GM21717 (cell line): Measurements from ENCODE around the gene MT1M.
A peak's percentile ranks its signal among the peaks of the same experiment; 100 is the strongest.

Experiments used
- ATAC-seq: cut with Tn5 transposase; IDR thresholded peaks from one replicate; pipeline ENCODE4 v1.9.1; 2021; ENCODE audit warnings: mild to moderate bottlenecking, moderate library complexity; ENCODE audit not compliant: unreplicated experiment

Gene MT1M

DNA sequence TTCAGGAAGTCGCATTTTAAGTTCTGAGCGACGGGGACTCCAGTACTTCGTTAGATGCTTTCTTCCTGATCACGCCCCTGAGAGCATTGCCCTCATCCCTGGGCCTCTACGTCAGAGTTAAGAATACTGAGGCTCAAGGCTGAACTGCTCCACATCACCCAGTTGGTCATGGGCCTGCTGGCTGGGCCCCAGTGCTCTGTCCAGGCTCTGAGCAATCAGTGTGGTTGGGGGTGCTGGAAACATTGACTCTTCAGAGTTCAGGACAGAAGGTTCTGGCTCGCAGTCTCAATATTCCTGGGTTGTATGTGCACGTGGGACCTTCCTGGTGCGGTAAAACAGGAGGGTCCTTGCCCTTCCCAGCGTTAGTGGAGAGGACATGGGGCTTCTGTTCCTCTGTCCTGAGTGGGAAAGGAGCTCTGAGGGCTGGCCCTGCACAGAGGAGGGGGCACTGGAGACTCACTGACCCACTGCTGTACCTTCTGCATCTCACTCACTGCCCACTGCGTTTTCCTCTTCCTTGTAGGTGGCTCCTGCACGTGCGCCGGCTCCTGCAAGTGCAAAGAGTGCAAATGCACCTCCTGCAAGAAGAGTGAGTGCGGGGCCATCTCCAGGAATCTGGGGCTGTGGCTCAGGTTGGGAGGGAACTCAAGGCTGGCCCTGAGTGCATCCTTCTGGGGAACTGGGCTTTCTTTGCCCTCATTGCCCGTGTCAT lies 6.4 kb upstream of the MT1M start:
- no peak for ATAC-seq

DNA sequence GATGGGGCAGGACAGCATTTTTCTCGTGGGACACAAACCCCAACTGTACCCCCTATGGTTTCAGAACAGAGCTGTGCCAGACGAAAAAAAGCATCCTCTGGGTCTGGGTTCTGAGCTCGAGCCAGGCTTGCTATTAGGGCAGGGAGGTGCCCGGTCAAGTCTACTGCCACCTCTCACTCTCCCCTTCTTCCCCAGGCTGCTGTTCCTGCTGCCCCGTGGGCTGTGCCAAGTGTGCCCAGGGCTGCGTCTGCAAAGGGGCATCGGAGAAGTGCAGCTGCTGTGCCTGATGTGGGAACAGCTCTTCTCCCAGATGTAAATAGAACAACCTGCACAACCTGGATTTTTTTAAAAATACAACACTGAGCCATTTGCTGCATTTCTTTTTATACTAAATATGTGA lies 5.8 kb upstream of the MT1M start:
- no peak for ATAC-seq

DNA sequence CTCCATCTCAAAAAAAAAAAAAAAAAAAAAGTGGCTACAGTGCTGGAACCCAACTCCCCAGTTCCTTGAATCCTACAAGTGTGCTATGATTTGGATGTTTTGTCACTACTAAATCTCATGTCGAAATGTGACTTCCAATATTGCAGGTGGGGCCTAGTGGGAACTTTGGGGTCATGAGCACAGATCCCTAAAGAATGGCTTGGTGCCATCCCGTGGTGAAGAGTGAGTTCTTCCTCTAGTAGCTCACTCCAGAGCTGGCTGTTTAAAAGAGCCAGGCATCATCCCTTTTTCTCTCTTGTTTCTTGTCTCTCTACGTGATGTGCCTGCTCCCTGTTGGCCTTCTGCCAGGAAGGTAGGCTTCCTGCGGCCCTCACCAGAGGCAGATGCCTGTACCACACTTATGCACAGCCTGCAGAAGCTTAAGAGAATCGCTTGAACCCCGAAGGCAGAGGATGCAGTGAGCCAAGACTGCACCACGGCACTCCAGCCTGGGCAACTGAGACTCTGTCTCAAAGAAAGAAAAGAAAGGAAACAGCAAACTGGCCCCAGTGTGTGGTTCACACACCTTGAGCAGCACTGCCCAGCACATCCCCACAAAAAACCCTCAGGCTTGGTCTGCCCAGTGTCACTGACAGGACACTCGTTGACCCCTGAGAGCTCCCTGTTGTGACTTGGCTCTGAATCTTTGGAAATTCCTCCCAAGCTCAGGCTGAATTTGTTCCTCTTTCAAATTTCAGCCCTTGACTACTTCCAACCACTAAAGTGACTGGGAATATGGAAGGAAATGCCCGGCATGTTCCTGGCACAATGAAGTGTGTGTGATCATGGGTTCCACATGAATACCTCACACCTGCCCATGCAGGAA lies 3.7 kb upstream of the MT1M start:
- ATAC-seq = no peak

DNA sequence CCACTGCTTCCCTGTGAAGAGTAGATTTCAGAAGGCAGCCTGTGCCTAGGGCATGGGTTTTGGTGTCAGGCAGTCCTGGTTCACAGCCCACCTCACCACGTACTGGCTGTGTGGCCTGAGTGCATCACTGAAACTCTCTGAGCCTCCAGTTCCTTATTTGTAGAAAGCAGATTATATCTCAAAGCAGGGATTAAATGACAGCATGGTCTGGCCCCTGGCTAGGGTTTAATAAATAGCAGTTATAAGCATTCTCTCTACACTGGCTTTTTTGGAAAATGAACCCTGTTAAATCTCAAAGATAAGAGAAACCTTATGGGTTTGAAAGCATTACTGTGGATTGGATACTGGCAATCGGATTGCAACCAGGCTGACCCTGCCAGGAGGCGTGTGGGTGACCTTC lies 2.9 kb upstream of the MT1M start:
- ATAC-seq = no peak

DNA sequence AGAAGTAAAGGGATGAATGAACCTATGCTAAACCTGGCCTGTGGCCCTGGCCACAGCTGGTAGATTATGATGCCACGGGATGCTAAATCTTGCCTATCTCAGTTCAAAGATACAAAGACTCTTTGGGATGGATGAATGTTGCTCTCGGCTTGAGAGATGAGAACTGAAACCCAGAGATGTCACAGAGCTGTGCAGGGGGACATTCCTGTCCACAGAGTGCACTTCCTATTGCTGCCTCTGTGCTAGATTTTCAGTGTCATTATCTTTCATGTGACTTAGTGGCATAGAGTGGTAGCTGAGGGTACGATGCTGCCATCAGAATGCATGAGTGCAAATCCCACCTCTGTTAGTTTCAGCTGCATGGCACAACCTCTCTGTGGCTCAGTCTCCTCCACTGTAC lies 2.3 kb upstream of the MT1M start:
- ATAC-seq = peak; percentile 76

DNA sequence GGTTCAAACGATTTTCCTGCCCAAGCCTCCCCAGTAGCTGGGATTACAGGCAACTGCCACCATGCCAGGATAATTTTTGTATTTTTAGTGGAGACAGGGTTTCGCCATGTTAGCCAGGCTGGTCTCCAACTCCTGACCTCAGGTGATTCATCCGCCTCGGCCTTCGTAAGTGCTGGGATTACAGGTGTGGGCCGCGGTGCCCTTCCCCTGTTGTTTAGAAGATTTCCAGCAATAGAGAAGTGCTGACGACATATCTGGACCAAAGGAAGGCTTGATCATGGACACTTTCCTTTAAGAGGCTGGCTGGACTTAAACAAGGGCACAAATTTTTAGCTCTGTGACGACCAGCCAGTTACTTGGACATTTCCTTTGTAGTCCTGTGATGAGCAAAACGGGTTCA lies 1.3 kb upstream of the MT1M start:
- no peak for ATAC-seq

DNA sequence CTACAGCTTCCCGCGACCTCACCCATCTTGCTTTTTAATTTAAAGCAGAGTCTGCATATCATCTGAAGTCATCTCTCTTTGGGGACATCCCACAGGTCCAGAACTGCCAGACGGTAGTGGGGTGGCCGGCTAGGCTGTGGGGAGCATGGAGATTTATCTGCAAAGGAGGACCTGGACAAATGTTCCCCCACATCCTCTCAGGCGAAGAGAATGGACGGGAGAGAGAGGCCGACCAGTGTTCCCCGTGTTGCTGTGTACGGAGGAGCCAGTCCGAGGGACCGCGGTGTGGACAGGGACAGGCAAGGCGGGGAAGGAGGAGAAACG lies 665 bp upstream of the MT1M start:
- no peak for ATAC-seq

DNA sequence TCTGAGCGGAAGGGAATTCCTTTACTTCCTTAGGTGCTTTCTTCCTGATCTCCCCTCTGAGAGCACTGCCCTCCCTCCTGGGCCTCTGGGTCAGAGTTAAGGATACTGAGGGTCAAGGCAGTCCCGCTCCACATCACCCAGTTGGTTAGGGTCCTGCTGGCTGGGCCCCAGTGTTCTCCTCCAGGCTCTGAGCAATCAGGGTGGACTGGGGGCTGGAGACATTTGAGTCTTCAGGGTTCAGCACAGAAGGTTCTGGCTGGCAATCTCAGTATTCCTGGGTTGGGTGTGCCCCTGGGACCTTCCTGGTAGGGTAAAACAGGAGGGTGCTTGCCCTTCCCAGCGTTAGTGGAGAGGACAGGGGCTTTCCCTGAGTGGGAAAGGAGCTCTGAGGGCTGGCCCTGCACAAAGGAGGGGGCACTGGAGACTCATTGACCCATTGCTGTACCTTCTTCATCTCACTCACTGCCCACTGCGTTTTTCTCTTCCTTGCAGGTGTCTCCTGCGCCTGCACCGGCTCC lies 448 bp downstream of the MT1M start:
- ATAC-seq = no peak

DNA sequence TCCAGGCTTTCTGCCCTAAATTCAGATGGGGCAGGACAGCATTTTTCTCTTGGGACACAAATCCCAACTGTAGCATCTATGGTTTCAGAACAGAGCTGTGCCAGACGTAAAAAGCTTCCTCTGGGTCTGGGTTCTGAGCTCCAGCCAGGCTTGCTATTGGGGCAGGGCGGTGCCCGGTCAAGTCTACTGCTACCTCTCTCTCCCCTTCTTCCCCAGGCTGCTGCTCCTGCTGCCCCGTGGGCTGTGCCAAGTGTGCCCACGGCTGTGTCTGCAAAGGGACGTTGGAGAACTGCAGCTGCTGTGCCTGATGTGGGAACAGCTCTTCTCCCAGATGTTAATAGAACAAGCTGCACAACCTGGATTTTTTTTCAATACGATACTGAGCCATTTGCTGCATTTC lies 1.1 kb downstream of the MT1M start:
- ATAC-seq = no peak

DNA sequence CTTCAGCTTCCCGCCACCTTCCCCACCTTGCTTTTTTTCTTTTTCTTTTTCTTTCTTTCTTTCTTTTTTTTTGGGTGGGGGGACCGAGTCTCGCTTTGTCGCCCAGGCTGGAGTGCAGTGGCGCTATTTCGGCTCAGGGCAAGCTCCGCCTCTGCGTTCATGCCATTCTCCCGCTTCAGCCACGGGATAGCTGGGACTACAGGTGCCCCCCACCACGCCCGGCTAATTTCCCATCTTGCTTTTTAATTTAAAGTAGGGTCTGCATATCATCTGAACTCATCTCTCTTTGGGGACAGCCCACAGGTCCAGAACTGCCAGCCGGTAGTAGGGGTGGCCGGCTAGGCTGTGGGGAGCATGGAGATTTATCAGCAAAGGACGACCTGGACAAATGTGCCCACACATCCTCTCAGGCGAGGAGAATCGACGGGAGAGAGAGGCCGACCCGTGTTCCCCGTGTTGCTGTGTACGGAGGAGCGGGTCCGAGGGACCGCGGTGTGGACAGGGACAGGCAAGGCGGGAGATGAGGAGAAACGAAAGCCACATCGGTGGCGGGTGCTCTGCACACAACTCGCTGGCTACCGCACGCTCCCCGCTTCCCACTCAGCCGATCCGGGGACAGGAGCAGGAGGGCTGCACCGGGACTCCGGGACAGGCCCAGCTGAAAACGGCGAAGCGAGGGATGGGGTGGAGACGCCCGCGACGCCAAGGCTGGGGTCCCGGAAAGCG lies 2.4 kb downstream of the MT1M start:
- ATAC-seq = no peak

DNA sequence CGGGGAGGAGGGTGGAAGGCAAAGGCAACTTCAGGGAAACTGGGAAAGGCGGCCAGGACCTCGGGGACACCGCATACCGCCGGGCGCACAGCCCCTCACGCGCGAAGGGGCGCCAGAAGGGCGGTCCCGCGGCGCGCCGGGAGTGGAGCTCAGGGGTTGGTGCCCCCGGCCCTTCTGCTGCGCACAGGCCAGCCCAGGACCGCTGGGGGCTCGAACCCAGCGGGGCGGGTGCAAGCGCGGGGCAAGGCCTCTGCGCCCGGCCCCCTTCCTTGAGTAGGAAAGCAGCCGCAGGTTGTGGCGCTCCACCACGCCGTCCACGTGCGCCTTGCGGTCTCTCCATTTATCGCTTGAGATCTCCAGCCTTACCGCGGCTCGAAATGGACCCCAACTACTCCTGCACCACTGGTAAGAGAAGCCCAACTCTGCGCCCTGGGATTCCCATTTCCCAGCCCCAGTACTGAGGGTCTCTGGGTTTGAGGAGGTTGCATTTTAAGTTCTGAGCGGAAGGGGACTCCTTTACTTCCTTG lies 3.0 kb downstream of the MT1M start:
- no peak for ATAC-seq

DNA sequence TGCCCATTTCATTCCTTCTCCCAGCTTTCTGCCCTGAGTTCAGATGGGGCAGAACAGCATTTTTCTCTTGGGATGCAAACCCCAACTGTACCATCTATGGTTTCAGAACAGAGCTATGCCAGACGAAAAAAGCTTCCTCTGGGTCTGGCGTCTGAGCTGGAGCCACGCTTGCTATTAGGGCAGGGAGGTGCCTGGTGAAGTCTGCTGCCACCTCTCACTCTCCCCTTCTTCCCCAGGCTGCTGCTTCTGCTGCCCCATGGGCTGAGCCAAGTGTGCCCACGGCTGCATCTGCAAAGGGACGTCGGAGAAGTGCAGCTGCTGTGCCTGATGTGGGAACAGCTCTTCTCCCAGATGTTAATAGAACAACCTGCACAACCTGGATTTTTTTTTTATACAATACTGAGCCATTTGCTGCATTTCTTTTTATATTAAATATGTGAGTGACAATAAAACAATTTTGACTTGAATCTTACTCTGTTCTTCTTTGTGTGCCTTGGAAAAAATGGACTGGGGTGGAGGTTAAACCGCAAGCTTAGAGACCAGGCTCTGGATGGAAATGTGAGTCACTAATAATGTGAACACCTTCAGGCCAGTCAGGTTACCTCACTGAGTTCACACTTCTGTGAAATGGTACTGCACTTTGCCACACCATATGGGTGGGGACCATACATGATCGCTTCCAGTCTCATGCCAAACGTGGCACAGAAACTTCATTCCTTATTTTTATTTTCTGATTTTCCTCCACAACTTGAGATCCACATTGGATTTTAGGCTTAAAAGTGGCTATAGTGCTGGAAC lies 4.4 kb downstream of the MT1M start:
- ATAC-seq = no peak

DNA sequence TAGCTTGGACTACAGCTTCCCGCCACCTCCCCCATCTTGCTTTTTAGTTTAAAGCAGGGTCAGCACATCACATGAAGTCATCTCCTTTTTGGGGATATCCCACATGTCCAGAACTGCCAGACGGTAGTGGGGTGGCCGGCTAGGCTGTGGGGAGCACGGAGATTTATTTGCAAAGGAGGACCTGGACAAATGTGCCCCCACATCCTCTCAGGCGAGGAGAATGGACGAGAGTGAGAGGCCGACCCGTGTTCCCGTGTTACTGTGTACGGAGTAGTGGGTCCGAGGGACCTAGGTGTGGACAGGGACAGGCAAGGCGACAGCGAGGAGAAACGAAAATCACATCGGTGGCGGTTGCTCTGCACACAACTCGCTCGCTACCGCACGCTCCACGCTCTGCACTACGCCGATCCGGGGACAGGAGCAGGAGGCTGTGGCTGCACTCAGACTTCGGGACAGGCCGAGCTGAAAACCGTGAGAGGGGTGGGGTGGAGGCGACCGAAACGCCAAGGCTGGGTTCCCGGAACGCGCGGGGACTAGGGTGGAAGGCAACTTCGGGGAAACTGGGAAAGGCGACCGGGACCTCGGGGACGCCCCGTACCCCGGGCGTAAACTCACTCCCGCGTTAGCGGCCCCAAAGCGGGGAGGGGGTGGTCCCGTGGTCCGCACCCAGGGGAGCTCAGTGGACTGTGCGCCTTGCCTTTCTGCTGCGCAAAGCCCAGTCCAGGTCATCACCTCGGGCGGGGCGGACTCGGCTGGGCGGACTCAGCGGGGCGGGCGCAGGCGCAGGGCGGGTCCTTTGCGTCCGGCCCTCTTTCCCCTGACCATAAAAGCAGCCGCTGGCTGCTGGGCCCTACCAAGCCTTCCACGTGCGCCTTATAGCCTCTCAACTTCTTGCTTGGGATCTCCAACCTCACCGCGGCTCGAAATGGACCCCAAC lies 5.6 kb downstream of the MT1M start, which contains the start of gene MT1A:
MT1A (plus strand) TSS at position 853 of the 937 bp plus-strand sequence; CDS start at position 926, 73 bp downstream.
- ATAC-seq = no peak

DNA sequence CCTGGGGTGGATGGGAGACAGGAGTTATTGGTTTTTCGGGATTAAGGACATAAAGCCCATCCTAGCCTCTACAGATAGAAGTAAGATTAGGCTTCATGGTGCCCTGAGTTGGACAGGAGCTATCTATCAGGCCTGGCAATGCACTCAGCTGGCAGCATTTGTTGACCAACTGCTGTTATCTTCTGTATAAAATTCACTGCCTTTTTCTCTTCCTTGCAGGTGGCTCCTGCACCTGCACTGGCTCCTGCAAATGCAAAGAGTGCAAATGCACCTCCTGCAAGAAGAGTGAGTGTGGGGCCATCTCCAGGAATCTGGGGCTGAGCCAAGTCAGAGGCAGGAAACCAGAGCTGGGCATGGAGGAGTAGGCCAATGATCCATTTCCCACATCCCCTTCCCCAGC lies 6.6 kb downstream of the MT1M start:
- no peak for ATAC-seq

DNA sequence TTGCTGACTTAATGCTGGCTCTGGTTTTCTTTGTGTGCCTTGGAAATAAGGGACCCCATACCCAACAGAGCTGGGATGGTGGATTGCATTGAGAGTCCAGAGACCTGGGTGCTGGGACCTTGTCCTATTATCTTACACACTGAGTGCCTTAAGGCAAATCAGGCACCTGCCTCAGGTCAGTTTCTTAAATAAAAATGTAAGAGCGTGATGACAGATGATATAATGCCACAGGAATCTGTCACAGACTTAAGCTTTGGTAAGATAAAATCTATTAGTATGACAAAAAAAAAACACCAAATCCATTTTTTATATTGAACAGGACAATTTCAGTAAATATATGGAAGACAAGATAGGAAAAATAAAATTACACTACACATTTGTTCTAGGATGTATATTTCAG lies 7.6 kb downstream of the MT1M start:
- ATAC-seq = no peak

DNA sequence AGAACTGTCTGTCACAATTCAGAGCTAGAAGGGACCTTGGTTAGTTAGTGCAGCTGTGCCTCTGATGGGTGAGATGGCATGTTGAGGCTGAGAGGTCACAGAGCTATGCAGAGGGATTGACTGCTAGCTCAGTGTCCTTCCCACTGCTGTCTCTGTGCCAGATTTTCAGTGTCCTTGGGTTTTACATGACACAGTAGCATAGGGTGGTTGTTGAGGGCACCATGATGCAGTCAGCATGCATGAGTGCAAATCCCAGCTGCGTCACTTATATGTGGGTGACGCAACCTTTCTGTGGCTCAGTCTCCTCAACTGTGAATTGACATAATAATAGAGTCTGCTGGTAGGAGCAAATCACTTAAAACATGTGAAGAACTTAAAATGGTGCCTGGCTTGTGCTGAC lies 8.7 kb downstream of the MT1M start:
- ATAC-seq = no peak

DNA sequence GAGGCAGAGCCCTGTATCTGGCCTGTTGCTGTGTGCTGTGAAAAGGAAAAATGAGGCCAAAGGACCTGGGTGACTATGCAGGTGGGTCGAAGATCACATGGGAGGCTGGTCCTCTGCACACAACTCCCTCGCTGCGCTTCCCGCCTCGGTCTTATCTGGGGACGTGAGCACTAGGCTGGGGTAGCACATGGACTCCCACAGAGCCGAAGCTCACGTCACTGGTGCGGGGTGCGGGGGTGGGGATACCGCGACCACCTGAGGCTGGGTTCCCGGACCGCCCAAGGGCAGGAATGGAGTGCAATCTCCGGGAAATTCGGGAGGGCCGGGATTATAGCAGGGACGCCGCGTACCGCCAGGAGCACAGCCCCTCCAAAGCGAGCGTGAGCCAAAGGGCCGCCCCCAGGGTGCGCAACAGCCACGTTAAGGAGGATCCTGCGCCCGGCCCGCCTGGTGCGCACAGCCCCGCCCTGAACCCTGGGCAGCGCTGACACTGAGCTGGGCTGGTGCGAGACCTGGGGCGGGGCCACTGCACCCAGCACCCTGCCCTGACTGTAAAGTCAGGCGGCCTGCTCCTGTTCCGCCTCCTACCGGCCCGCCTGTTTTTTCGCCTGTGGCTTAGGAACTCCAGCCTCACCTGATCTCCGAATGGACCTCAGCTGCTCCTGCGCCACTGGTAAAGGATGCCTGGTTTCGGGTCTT lies 10.8 kb downstream of the MT1M start:
- no peak for ATAC-seq

DNA sequence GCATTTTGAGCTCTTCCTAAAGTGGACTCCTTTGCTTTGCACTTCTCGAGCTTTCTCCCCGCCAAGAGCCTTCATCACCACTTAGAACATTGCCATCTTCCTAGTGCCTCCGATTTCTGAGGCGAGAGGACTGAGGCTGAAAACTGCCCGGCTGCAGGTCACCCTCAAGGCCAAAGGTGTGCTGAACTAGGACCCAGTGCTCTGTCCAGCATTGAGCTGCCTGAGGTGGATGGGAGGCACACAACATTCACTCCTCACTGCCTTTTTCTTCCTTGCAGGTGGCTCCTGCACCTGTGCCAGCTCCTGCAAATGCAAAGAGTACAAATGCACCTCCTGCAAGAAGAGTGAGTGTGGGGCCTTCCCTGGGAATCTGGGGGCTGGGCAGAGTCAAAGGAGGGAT lies 11.4 kb downstream of the MT1M start:
- ATAC-seq = no peak

DNA sequence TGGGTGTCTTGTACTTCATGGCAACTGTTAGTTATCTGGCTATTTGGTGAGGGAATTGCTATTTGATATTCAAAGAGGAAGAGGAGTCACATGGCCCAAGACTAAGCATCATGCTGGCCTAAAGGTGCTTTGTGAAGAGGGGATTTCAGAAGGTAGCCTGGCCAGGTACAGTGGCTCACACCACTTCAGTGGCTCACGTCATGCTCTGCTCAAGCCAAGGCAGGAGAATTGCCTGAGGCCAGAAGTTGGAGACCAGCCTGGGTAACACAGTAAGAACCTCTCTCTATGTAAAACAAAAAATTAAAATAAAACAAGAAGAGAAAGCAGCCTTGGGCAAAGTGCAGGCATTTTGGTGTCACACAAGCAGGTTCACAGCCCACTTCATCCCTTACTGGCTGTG lies 12.9 kb downstream of the MT1M start:
- no peak for ATAC-seq
